Brain microvascular endothelial cell (primary cell): ENCODE measurements around the gene KMO.

Experiments
- DNase-seq: peaks from one replicate; pipeline ENCODE4 v3.0.0-alpha.2; 2020
- H3K27ac ChIP-seq: fragments of 250-450 bp; sonication (Bioruptor Pico); 2 replicates; pipeline ENCODE4 v1.5.1; 2020; ENCODE audit warnings: mild to moderate bottlenecking, moderate library complexity
- H3K27me3 ChIP-seq: fragments of 250-450 bp; sonication (Bioruptor Pico); replicated peaks from 2 replicates; pipeline ENCODE4 v1.5.1; 2020; ENCODE audit warnings: mild to moderate bottlenecking
- H3K36me3 ChIP-seq: fragments of 250-450 bp; sonication (Bioruptor Pico); replicated peaks from 2 replicates; pipeline ENCODE4 v1.5.1; 2020; ENCODE audit warnings: mild to moderate bottlenecking
- H3K4me3 ChIP-seq: 2 replicates; pipeline ENCODE4 v1.5.1; 2011; ENCODE audit warnings: low read depth, mild to moderate bottlenecking, control low read depth, low read length, moderate library complexity
- CTCF ChIP-seq: IDR thresholded peaks from 2 replicates; pipeline ENCODE4 v1.5.1; 2011; ENCODE audit warnings: low read depth, mild to moderate bottlenecking, moderate library complexity, low read length, control low read depth, inconsistent platforms; ENCODE audit errors: missing control alignments
- in situ Hi-C: cut with HindIII; loops from 2 replicates; pipeline ENCODE4 v1.10.0; 2017; ENCODE audit warnings: low sequenced_read_pairs, low pct_ligation_motif_present

The KMO gene

GRCh38 chr1:241638909-241639622 is 106.9 kb downstream of the KMO start:
- no peak for TF ChIP-seq CTCF
- no peaks in the 10 kb centered on the region for H3K27me3 ChIP-seq
- in situ Hi-C loops, result no loop called here
- peak overlapping the region; percentile 96 for H3K4me3 ChIP-seq
- DNase-seq, result no peak
- H3K36me3 ChIP-seq, result peaks cover 12% of the 10 kb centered on the region
- H3K27ac ChIP-seq, result peak overlapping the region; percentile 14

- in situ Hi-C loops, result no loop called here
- Histone ChIP-seq H3K4me3 (peak overlapping the region; percentile 96), H3K27me3 (no peaks in the 10 kb centered on the region), H3K36me3 (peaks cover 9% of the 10 kb centered on the region), H3K27ac (peak overlapping the region; percentile 61)
- peak; percentile 1 for TF ChIP-seq CTCF
- peak; percentile 32 for DNase-seq
These were observed 107.5 kb downstream of the KMO start for GRCh38 chr1:241639623-241640148.

- DNase-seq, result peak; percentile 76
- Histone ChIP-seq H3K27me3 (no peaks in the 10 kb centered on the region), H3K36me3 (peaks cover 5% of the 10 kb centered on the region), H3K27ac (peak within 1 kb of the TSS; percentile 61), H3K4me3 (peak within 1 kb of the TSS; percentile 96)
- in situ Hi-C loops, result no loop called here
- TF ChIP-seq CTCF, result no peak
These were observed 108.1 kb downstream of the KMO start, which contains the start of the genes CHML and OPN3 for GRCh38 chr1:241640149-241640866. Gene CHML (minus strand): TSS chr1:241640369. CDS start chr1:241635766, 4,603 bp downstream. Gene OPN3 (minus strand): TSS chr1:241640369. CDS start chr1:241640254, 115 bp downstream.

- Histone ChIP-seq H3K27me3 (no peaks in the 10 kb centered on the region), H3K4me3 (no peak overlapping the region), H3K36me3 (peaks cover 2% of the 10 kb centered on the region), H3K27ac (peak overlapping the region; percentile 45)
- TF ChIP-seq CTCF, result no peak
- in situ Hi-C loops, result no loop called here
- no peak for DNase-seq
These were observed 108.9 kb downstream of the KMO start for GRCh38 chr1:241640867-241641622.

GRCh38 chr1:241641773-241642592 is 109.8 kb downstream of the KMO start:
- peak; percentile 83 for DNase-seq

More at GRCh38 chr1:241641773-241642592, 109.8 kb downstream of the KMO start:
- TF ChIP-seq CTCF, result no peak
- Histone ChIP-seq H3K27ac (peak overlapping the region; percentile 53), H3K27me3 (no peaks in the 10 kb centered on the region), H3K36me3 (peaks cover 2% of the 10 kb centered on the region), H3K4me3 (no peak overlapping the region)
- in situ Hi-C loops, result no loop called here
